ENCODE measurements around the gene CFAP119.

GRCh38 chr16:30741461-30741914, 20.4 kb downstream of the CFAP119 start:
- TF ChIP-seq EZH2 (IDR thresholded peaks at IDR 0.05; ENCODE audit: borderline replicate concordance, control insufficient read depth, low read depth, low read length) = no peak
- no peak for TF ChIP-seq MAX (IDR thresholded peaks at IDR 0.05; ENCODE audit: low read depth, low read length)
- no peak for TF ChIP-seq EP300 (IDR thresholded peaks at IDR 0.05; ENCODE audit: borderline replicate concordance in 1 of 2, control insufficient read depth in 1 of 2, low read depth in 2 of 2, low read length in 2 of 2)
- no peak for TF ChIP-seq BCL11A (IDR thresholded peaks at IDR 0.05; ENCODE audit: low read depth, low read length)
- TF ChIP-seq MYC (IDR thresholded peaks at IDR 0.05; ENCODE audit: insufficient read depth, insufficient read length, insufficient replicate concordance, low read length, severe bottlenecking) = no peak
- no peak for TF ChIP-seq ZNF274 (IDR thresholded peaks at IDR 0.05; ENCODE audit: insufficient read depth, insufficient read length)
- TF ChIP-seq SREBF1 (IDR thresholded peaks at IDR 0.05; ENCODE audit: low read length) = no peak
- TF ChIP-seq WRNIP1 (IDR thresholded peaks at IDR 0.05; ENCODE audit: borderline replicate concordance, low read depth, low read length) = no peak
- no peak for TF ChIP-seq ZBTB11 (CRISPR knock-in tag; IDR thresholded peaks at IDR 0.05)
- TF ChIP-seq MXI1 (IDR thresholded peaks at IDR 0.05; ENCODE audit: low read depth, low read length) = no peak

Data from GM12878 (cell line).